Tibial nerve (tissue), 4 donors: ENCODE measurements around the gene NNT. TPM values are rescaled to one million over a fixed set of nuclear protein-coding genes. Genes with fewer than 3 reads are reported as not detected.
"Not testable (repeated sequence)": the region's sequence is repeated elsewhere in the genome, so short reads cannot be mapped to it uniquely, and the experiment has no call there.

Source experiments
- DNase-seq, 2 donors: peaks; one replicate each; pipeline ENCODE4 v3.0.0-alpha.2; 2019; ENCODE audit warnings: low spot score in 2 of 2
- H3K27ac ChIP-seq, 4 donors: fragments of 200-600 bp; sonication (generic) in 3 of 4; one replicate each; pipeline ENCODE4 v1.5.1; 2017 to 2019; ENCODE audit warnings: mild to moderate bottlenecking in 1 of 4
- H3K27me3 ChIP-seq, 2 donors: fragments of 200-600 bp; sonication (generic) in 1 of 2; one replicate each; pipeline versions ENCODE4 v1.5.1 to v1.6.0; 2017 to 2019
- H3K36me3 ChIP-seq, 3 donors: fragments of 200-600 bp; sonication (generic); one replicate each; pipeline ENCODE4 v1.5.1; 2018 to 2019
- H3K4me1 ChIP-seq, 4 donors: fragments of 200-600 bp; sonication (generic) in 3 of 4; one replicate each; pipeline ENCODE4 v1.5.1; 2017 to 2019
- H3K4me3 ChIP-seq, 4 donors: fragments of 200-600 bp; sonication (generic) in 3 of 4; one replicate each; pipeline ENCODE4 v1.5.1; 2017 to 2019; ENCODE audit warnings: mild to moderate bottlenecking in 1 of 4, moderate library complexity in 1 of 4
- H3K9me3 ChIP-seq, 4 donors: fragments of 200-600 bp; sonication (generic) in 3 of 4; one replicate each; pipeline ENCODE4 v1.5.1; 2017 to 2019
- EP300 ChIP-seq, 2 donors: sonication (generic); formaldehyde crosslinking; IDR thresholded peaks; one replicate each; pipeline ENCODE4 v1.6.1; 2017; ENCODE audit warnings: antibody characterized with exemption in 2 of 2, mild to moderate bottlenecking in 1 of 2
- POLR2A ChIP-seq, 2 donors: fragments of 450-650 bp; IDR thresholded peaks; one replicate each; pipeline ENCODE4 v1.6.1; 2017; ENCODE audit warnings: antibody characterized with exemption in 2 of 2, mild to moderate bottlenecking in 2 of 2, moderate library complexity in 2 of 2
- WGBS, 2 donors: methylation state at CpG; one replicate each; pipeline ENCODE4 v1.1.5; 2018; 5-methylcytosine and 5-hydroxymethylcytosine counted together
- total RNA-seq, 4 donors: library from RNA; depleted of rRNA; stranded (reverse); fragments of >200 nt; gene quantifications; one replicate each; pipeline ENCODE4 v1.1.0, GENCODE V29; 2016
- TF ChIP-seq, protein P1 (sequence below), 5 experiments: fragments of 200-600 bp in 3 of 5; fragments of 450-650 bp in 2 of 5; sonication (generic) in 3 of 5; IDR thresholded peaks; one replicate each; pipeline ENCODE4 v1.5.1; 2016 to 2019; ENCODE audit warnings: antibody characterized with exemption in 5 of 5, mild to moderate bottlenecking in 3 of 5, moderate library complexity in 2 of 5

The NNT gene
- total RNA-seq, 4 donors from 2014 or later, result 36.3 to 47.1 (median 42.7) TPM

DNA sequence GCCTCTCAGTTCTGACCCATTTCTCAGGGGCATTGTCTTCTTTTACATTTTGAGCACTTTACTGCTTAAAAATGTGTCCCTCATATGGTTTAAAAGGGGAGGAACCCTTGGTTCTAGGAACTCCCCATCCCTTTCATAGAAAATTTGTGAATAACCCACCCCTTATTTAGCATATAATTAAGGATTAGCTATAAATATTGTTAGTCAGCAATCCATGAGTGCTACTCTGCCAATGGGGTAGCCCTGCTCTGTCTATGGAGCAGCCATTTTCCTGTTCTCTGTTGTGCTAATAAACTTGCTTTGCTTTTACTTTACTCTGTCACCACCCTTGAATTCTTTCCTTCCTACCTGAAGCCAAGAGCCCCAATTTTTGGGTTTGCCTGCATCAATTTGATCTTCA, 12.3 kb upstream of the NNT start:
- no peak overlapping the region for H3K27ac ChIP-seq
- TF ChIP-seq EP300 (IDR thresholded peaks at IDR 0.05) (no peak), POLR2A (IDR thresholded peaks at IDR 0.05) (no peak)
- TF ChIP-seq, protein P1, sequence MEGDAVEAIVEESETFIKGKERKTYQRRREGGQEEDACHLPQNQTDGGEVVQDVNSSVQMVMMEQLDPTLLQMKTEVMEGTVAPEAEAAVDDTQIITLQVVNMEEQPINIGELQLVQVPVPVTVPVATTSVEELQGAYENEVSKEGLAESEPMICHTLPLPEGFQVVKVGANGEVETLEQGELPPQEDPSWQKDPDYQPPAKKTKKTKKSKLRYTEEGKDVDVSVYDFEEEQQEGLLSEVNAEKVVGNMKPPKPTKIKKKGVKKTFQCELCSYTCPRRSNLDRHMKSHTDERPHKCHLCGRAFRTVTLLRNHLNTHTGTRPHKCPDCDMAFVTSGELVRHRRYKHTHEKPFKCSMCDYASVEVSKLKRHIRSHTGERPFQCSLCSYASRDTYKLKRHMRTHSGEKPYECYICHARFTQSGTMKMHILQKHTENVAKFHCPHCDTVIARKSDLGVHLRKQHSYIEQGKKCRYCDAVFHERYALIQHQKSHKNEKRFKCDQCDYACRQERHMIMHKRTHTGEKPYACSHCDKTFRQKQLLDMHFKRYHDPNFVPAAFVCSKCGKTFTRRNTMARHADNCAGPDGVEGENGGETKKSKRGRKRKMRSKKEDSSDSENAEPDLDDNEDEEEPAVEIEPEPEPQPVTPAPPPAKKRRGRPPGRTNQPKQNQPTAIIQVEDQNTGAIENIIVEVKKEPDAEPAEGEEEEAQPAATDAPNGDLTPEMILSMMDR (IDR thresholded peaks at IDR 0.05), result no peak

DNA sequence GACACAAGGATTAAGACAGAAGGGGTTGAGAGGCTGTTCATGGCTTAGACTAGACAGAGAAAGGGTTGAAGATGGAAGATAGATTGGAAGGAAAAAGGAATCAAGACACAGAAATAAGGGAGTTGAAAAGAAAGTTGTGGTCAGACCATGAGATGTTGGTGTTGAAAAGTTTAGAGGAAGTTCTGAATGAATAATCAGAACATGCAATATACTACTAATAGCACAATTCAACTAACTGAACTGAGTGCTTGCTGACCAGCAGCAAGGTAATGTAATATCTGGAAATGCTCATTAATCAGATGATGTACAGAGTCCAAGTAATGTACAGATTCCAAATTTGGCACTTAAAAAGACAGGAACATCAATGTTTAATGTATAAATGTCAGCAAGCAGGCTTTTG, 10.6 kb upstream of the NNT start:
- Histone ChIP-seq H3K9me3 (no peaks in the 10 kb centered on the region), H3K4me1 (no peaks in the 10 kb centered on the region), H3K27ac (no peak overlapping the region), H3K27me3 (no peaks in the 10 kb centered on the region), H3K4me3 (no peak overlapping the region), H3K36me3 (peaks cover 0 to 5% (median 0%) of the 10 kb centered on the region in 3 donors)
- TF ChIP-seq POLR2A (IDR thresholded peaks at IDR 0.05) (no peak), EP300 (IDR thresholded peaks at IDR 0.05) (no peak)
- TF ChIP-seq, protein P1 (IDR thresholded peaks at IDR 0.05), result no peak
- no peak for DNase-seq

More for the DNA sequence above, 12.3 kb upstream of the NNT start:
- H3K4me1 ChIP-seq, result no peaks in the 10 kb centered on the region
- H3K4me3 ChIP-seq, result no peak overlapping the region
- H3K27me3 ChIP-seq, result no peaks in the 10 kb centered on the region
- H3K9me3 ChIP-seq, result no peaks in the 10 kb centered on the region
- no peak for DNase-seq
- peaks cover 0 to 5% (median 0%) of the 10 kb centered on the region in 3 donors for H3K36me3 ChIP-seq

GRCh38 chr5:43598927-43599326, 4.1 kb upstream of the NNT start:
- WGBS, 2 donors, result 92 to 100% methylated on average over 1 of the region's 1 CpG
- H3K27ac ChIP-seq, H3K9me3 ChIP-seq, H3K36me3 ChIP-seq, H3K27me3 ChIP-seq, DNase-seq, H3K4me3 ChIP-seq: not testable (repeated sequence)
- H3K4me1 ChIP-seq, result peaks cover 0 to 18% (median 2%) of the 10 kb centered on the region in 4 donors

DNA sequence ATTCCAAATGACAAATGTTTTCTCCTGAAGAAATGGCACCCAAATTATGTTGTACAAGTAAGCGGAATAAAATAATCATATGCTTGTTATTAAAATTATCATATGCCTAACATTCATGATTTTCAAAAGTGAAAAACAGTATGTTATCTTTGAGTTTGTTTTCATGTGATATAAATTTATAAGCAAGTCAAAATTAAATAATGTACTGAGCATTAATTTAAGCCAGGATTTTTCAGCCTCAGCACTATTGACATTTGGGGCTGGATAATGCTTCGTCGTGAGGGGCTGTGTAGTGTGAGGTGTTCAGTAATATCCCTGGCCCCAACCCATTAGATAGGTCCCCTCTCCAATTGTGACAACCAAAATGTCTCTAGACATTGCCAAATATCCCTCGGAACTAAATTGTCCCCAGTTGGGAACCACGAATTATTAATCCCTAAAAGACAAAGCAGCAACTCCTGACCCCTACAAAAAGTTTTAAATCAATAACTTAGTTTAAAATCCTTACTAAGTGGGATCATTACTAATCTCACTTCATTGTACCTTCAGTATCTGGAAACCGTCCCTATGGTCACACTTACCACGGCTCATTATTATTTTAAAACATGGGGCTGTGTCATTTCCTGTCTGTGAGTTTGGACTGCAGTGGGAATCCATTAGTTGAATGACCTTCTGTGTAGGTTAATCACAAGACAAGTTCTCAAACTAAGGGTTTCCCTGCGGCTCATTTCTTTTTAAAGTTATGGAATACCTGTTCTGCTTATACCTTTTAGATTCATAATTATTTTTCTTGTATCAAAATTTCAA, 1.3 kb upstream of the NNT start:
- peak overlapping the region; percentile 53 to 96 (median 72) for H3K4me3 ChIP-seq
- H3K27me3 ChIP-seq, result no peaks in the 10 kb centered on the region
- WGBS, 2 donors, result 64 to 69% methylated on average over 8 of the region's 8 CpGs
- no peaks in the 10 kb centered on the region for H3K9me3 ChIP-seq
- peak overlapping the region in 3 of 4 donors; percentile 84 to 93 (median 90) for H3K27ac ChIP-seq
- no peak for DNase-seq
- TF ChIP-seq, protein P1 (IDR thresholded peaks at IDR 0.05), result no peak
- TF ChIP-seq POLR2A (IDR thresholded peaks at IDR 0.05) (no peak), EP300 (IDR thresholded peaks at IDR 0.05) (no peak)
- peaks cover 0 to 26% (median 4%) of the 10 kb centered on the region in 4 donors for H3K4me1 ChIP-seq
- H3K36me3 ChIP-seq, result peaks cover 0 to 2% (median 0%) of the 10 kb centered on the region in 3 donors

- H3K36me3 ChIP-seq, result peaks cover 0 to 8% (median 0%) of the 10 kb centered on the region in 3 donors
- 1 to 2% methylated on average over 39 to 48 of the region's 49 CpGs for WGBS, 2 donors
- TF ChIP-seq EP300 (IDR thresholded peaks at IDR 0.05) (no peak), POLR2A (IDR thresholded peaks at IDR 0.05) (no peak)
- TF ChIP-seq, protein P1 (IDR thresholded peaks at IDR 0.05), result no peak
- peaks cover 0 to 26% (median 4%) of the 10 kb centered on the region in 4 donors for H3K4me1 ChIP-seq
- peak; percentile 19 for DNase-seq
- H3K4me3 ChIP-seq, result peak overlapping the region; percentile 53 to 96 (median 72)
- H3K27ac ChIP-seq, result peak overlapping the region; percentile 62 to 93 (median 87)
- no peaks in the 10 kb centered on the region for H3K27me3 ChIP-seq
- H3K9me3 ChIP-seq, result no peaks in the 10 kb centered on the region
Observed at GRCh38 chr5:43603344-43604217, 601 bp downstream of the NNT start.
